ENCODE data around the gene PRORP.

DNA sequence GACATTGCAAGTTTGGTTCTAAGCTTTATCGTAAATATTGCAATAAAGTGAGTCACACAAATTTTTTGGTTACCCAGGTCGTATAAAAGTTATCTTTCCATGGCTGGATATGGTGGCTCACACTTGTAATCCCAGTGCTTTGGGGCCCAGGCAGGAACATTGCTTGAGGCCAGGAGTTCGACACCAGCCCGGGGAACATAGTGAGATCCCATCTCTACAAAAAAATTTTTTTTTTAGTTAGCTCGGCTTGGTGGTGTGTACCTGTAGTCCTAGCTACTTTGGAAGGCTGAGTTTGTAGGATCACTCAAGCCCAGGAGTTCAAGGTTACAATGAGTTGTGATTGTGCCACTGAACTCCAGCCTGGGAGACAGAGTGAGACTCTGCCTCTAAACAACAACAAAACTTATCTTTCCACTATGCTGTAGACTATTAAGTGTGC is 24.4 kb downstream of the PRORP start:
- no peak for TF ChIP-seq POLR2A (IDR thresholded peaks at IDR 0.05)
- TF ChIP-seq, protein P1, sequence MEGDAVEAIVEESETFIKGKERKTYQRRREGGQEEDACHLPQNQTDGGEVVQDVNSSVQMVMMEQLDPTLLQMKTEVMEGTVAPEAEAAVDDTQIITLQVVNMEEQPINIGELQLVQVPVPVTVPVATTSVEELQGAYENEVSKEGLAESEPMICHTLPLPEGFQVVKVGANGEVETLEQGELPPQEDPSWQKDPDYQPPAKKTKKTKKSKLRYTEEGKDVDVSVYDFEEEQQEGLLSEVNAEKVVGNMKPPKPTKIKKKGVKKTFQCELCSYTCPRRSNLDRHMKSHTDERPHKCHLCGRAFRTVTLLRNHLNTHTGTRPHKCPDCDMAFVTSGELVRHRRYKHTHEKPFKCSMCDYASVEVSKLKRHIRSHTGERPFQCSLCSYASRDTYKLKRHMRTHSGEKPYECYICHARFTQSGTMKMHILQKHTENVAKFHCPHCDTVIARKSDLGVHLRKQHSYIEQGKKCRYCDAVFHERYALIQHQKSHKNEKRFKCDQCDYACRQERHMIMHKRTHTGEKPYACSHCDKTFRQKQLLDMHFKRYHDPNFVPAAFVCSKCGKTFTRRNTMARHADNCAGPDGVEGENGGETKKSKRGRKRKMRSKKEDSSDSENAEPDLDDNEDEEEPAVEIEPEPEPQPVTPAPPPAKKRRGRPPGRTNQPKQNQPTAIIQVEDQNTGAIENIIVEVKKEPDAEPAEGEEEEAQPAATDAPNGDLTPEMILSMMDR (IDR thresholded peaks at IDR 0.05) = no peak
